Nephron (organoid): Measurements from ENCODE around the gene PSMA7.

ENCODE experiments used
- H3K27ac Mint-ChIP-seq, 3 experiments: 2 replicates each; pipeline ENCODE4 v1.8.0; 2020; ENCODE audit warnings: mixed read lengths in 3 of 3, mild to moderate bottlenecking in 2 of 3, moderate library complexity in 1 of 3
- H3K27me3 Mint-ChIP-seq: 2 replicates; pipeline ENCODE4 v1.8.0; 2021; ENCODE audit warnings: low read depth, mild to moderate bottlenecking, moderate library complexity, mixed read lengths
- H3K36me3 Mint-ChIP-seq: 2 replicates; pipeline ENCODE4 v1.8.0; 2020; ENCODE audit warnings: low read depth, mixed read lengths
- H3K4me1 Mint-ChIP-seq: 2 replicates; pipeline ENCODE4 v1.8.0; 2020; ENCODE audit warnings: mixed read lengths
- H3K4me3 Mint-ChIP-seq, 3 experiments: 2 replicates each; pipeline ENCODE4 v1.8.0; 2020; ENCODE audit warnings: mild to moderate bottlenecking in 3 of 3, mixed read lengths in 3 of 3, moderate library complexity in 2 of 3
- H3K9me3 Mint-ChIP-seq: 2 replicates; pipeline ENCODE4 v1.8.0; 2020; ENCODE audit warnings: mixed read lengths
- CTCF ChIP-seq, 3 experiments: fragments of 200-600 bp; sonication (generic); IDR thresholded peaks; one replicate each; pipeline ENCODE4 v1.5.0; 2021; ENCODE audit warnings: antibody characterized with exemption in 3 of 3; ENCODE audit not compliant: unreplicated experiment in 3 of 3

Gene PSMA7

GRCh38 chr20:62162765-62163484 is 19.7 kb upstream of the PSMA7 start:
- peaks cover 22% of the 10 kb centered on the region for H3K36me3 Mint-ChIP-seq
- no peak overlapping the region for H3K27ac Mint-ChIP-seq
- no peaks in the 10 kb centered on the region for H3K4me1 Mint-ChIP-seq
- no peak for TF ChIP-seq CTCF (IDR thresholded peaks at IDR 0.05; ENCODE audit: unreplicated experiment in 3 of 3)
- H3K4me3 Mint-ChIP-seq: no peak overlapping the region
- no peaks in the 10 kb centered on the region for H3K27me3 Mint-ChIP-seq
- no peaks in the 10 kb centered on the region for H3K9me3 Mint-ChIP-seq

GRCh38 chr20:62161347-62161746 is 18.2 kb upstream of the PSMA7 start:
- H3K27ac Mint-ChIP-seq: no peak overlapping the region
- no peaks in the 10 kb centered on the region for H3K9me3 Mint-ChIP-seq
- peaks cover 20% of the 10 kb centered on the region for H3K36me3 Mint-ChIP-seq
- no peak overlapping the region for H3K4me3 Mint-ChIP-seq
- H3K27me3 Mint-ChIP-seq: no peaks in the 10 kb centered on the region
- H3K4me1 Mint-ChIP-seq: no peaks in the 10 kb centered on the region
- TF ChIP-seq CTCF (IDR thresholded peaks at IDR 0.05; ENCODE audit: unreplicated experiment in 3 of 3): no peak

- no peak for TF ChIP-seq CTCF (IDR thresholded peaks at IDR 0.05; ENCODE audit: unreplicated experiment in 3 of 3)
- Mint-ChIP-seq H3K4me3 (no peak overlapping the region), H3K36me3 (peaks cover 16% of the 10 kb centered on the region), H3K27me3 (no peaks in the 10 kb centered on the region), H3K4me1 (peaks cover 5% of the 10 kb centered on the region), H3K9me3 (no peaks in the 10 kb centered on the region), H3K27ac (no peak overlapping the region)
Measured at GRCh38 chr20:62160876-62161275, 17.7 kb upstream of the PSMA7 start.

GRCh38 chr20:62160253-62160652 is 17.1 kb upstream of the PSMA7 start:
- Mint-ChIP-seq H3K27ac (no peak overlapping the region), H3K27me3 (no peaks in the 10 kb centered on the region), H3K9me3 (no peaks in the 10 kb centered on the region), H3K4me3 (no peak overlapping the region), H3K36me3 (peaks cover 18% of the 10 kb centered on the region), H3K4me1 (peaks cover 11% of the 10 kb centered on the region)
- TF ChIP-seq CTCF (IDR thresholded peaks at IDR 0.05; ENCODE audit: unreplicated experiment in 3 of 3): no peak

GRCh38 chr20:62159839-62160238 is 16.6 kb upstream of the PSMA7 start:
- H3K27ac Mint-ChIP-seq: no peak overlapping the region
- peaks cover 11% of the 10 kb centered on the region for H3K4me1 Mint-ChIP-seq
- peaks cover 19% of the 10 kb centered on the region for H3K36me3 Mint-ChIP-seq
- no peaks in the 10 kb centered on the region for H3K27me3 Mint-ChIP-seq
- no peak for TF ChIP-seq CTCF (IDR thresholded peaks at IDR 0.05; ENCODE audit: unreplicated experiment in 3 of 3)
- H3K9me3 Mint-ChIP-seq: no peaks in the 10 kb centered on the region
- H3K4me3 Mint-ChIP-seq: no peak overlapping the region

- TF ChIP-seq CTCF (IDR thresholded peaks at IDR 0.05; ENCODE audit: unreplicated experiment in 3 of 3): no peak
- H3K4me3 Mint-ChIP-seq: no peak overlapping the region
Measured at GRCh38 chr20:62159052-62159451, 15.9 kb upstream of the PSMA7 start.

More at GRCh38 chr20:62159052-62159451, 15.9 kb upstream of the PSMA7 start:
- H3K27ac Mint-ChIP-seq: no peak overlapping the region
- no peaks in the 10 kb centered on the region for H3K9me3 Mint-ChIP-seq
- H3K36me3 Mint-ChIP-seq: peaks cover 26% of the 10 kb centered on the region
- H3K4me1 Mint-ChIP-seq: peaks cover 11% of the 10 kb centered on the region
- H3K27me3 Mint-ChIP-seq: no peaks in the 10 kb centered on the region
